Endothelial cell of umbilical vein (primary cell): ENCODE measurements around the gene MCM3AP.

Experiments used
- CTCF ChIP-seq, 2 donors: IDR thresholded peaks; 1 replicate in 1 of 2; 2 replicates in 1 of 2; pipeline ENCODE4 v1.5.1; 2011; ENCODE audit warnings: low read length in 2 of 2, mild to moderate bottlenecking in 2 of 2, moderate library complexity in 2 of 2, control low read depth in 1 of 2, inconsistent platforms in 1 of 2, low read depth in 1 of 2; ENCODE audit not compliant: insufficient read depth in 1 of 2; ENCODE audit errors: extremely low read depth in 1 of 2
- EZH2 ChIP-seq: IDR thresholded peaks from 2 replicates; pipeline ENCODE4 v1.6.1; 2012; ENCODE audit warnings: borderline replicate concordance, low read depth, mild to moderate bottlenecking, moderate library complexity, low read length, inconsistent platforms; ENCODE audit not compliant: severe bottlenecking
- FOS ChIP-seq: IDR thresholded peaks from 2 replicates; pipeline ENCODE4 v1.6.1; 2011; ENCODE audit warnings: mild to moderate bottlenecking, low read length, moderate library complexity, borderline replicate concordance; ENCODE audit not compliant: insufficient read depth
- POLR2A ChIP-seq: IDR thresholded peaks from 2 replicates; pipeline ENCODE4 v1.6.1; 2012; ENCODE audit warnings: low read depth, mild to moderate bottlenecking, control low read depth, low read length
- POLR2AphosphoS5 ChIP-seq: IDR thresholded peaks from 2 replicates; pipeline ENCODE4 v1.6.1; 2012; ENCODE audit warnings: low read depth, mild to moderate bottlenecking, control low read depth, low read length, moderate library complexity; ENCODE audit not compliant: insufficient read depth
- TF ChIP-seq, protein P1 (sequence below): IDR thresholded peaks from 2 replicates; pipeline ENCODE4 v1.6.1; 2011; ENCODE audit not compliant: insufficient read depth, insufficient read length

GRCh38 chr21:46297338-46298271 is 12.2 kb upstream of the MCM3AP start:
- TF ChIP-seq CTCF (IDR thresholded peaks at IDR 0.05; ENCODE audit: extremely low read depth in 1 of 2, insufficient read depth in 1 of 2, low read depth in 1 of 2, low read length in 2 of 2) (no peak), EZH2 (no peak), FOS (no peak), POLR2A (no peak), POLR2AphosphoS5 (no peak)
- TF ChIP-seq, protein P1, sequence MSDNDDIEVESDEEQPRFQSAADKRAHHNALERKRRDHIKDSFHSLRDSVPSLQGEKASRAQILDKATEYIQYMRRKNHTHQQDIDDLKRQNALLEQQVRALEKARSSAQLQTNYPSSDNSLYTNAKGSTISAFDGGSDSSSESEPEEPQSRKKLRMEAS = no peak
